ENCODE results near the gene ADAP1.

DNA sequence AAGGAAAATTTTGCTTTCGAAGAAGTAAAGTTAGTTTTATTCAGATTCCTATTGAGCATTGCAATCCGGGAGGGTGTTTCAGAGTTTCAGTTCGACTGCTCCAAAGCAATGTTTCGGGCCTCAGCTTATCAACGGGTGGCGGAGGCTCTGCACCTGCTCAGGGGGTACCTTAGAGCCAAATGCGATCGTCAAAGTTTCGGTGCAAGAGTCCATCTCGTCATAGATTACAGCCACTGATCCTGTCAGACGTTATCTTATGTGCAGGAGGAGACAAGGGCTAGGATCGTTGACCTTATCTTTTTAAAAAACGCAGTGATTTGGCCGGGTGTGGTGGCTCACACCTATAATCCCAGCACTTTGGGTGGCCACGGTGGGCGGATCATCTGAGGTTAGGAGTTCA lies 24.7 kb upstream of the ADAP1 start:
- TF ChIP-seq, protein P1, sequence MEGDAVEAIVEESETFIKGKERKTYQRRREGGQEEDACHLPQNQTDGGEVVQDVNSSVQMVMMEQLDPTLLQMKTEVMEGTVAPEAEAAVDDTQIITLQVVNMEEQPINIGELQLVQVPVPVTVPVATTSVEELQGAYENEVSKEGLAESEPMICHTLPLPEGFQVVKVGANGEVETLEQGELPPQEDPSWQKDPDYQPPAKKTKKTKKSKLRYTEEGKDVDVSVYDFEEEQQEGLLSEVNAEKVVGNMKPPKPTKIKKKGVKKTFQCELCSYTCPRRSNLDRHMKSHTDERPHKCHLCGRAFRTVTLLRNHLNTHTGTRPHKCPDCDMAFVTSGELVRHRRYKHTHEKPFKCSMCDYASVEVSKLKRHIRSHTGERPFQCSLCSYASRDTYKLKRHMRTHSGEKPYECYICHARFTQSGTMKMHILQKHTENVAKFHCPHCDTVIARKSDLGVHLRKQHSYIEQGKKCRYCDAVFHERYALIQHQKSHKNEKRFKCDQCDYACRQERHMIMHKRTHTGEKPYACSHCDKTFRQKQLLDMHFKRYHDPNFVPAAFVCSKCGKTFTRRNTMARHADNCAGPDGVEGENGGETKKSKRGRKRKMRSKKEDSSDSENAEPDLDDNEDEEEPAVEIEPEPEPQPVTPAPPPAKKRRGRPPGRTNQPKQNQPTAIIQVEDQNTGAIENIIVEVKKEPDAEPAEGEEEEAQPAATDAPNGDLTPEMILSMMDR (IDR thresholded peaks at IDR 0.05), result no peak
- TF ChIP-seq POLR2A (IDR thresholded peaks at IDR 0.05), result no peak
